T47D (cell line): Measurements from ENCODE around the gene NDUFA6.
"Not testable (repeated sequence)": the region's sequence is repeated elsewhere in the genome, so short reads cannot be mapped to it uniquely, and the experiment has no call there.

ENCODE experiments used
- DNase-seq, 2 experiments: peaks; one replicate each; pipeline versions ENCODE4 v3.0.0 to v3.0.0-alpha.2; 2011 to 2012; ENCODE audit warnings: low read depth in 1 of 2, low spot score in 1 of 2
- JUND ChIP-seq: IDR thresholded peaks from 2 replicates; pipeline ENCODE4 v1.6.1; 2012; ENCODE audit warnings: low read depth
- in situ Hi-C: cut with HindIII; loops from 2 replicates; pipeline ENCODE4 v1.10.0; 2016; ENCODE audit warnings: low sequenced_read_pairs, low pct_unique_long_range_greater_than_20kb

The NDUFA6 gene

DNA sequence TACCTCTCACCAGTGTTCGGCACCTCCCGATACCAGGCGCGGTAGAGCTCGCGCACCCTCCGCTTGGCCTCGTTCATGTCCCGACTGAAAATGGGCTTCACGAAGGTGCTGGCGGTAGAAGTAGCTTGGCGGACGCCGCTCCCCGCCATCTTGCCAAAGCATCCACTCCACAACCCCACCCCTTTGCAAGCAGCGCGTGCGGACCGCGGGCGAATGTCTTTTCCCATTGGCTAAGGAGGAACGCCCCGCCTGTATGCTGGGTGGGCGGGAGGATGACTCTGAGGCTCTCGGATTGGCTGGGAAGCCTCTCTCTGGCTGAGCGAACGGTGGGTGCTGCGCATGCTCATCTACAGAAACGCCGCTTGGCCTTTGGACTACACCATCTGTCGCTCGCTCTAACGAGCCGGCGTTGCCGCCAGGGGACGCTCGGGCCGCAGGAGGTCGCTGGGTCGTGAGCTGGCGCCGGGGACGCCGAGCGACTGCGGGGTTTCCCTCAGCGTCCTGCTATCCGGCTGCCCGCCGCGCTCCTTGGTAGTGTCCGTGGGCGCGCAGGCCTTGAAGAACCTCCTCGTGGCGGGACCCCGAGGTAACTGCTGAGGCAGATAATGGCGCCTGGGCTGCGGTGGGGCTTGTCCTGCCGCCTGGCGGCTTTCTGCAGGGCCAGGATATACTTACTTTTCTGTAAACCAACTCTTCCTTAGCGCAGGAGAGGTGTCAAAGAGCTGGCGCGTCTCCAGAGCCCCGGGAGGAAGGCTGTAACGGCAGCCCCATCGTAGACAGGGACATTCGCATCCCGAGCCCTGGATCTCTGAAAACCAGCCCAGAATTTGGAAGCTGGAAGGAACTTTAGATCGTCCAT is at the start of gene NDUFA6:
TSS of gene NDUFA6 (minus strand) at position 177 of the 859 bp plus-strand sequence. CDS start at position 149, 28 bp downstream.
- DNase-seq: peak; percentile 90 to 98
- no peak for TF ChIP-seq JUND
- in situ Hi-C loops: no loop called here

DNA sequence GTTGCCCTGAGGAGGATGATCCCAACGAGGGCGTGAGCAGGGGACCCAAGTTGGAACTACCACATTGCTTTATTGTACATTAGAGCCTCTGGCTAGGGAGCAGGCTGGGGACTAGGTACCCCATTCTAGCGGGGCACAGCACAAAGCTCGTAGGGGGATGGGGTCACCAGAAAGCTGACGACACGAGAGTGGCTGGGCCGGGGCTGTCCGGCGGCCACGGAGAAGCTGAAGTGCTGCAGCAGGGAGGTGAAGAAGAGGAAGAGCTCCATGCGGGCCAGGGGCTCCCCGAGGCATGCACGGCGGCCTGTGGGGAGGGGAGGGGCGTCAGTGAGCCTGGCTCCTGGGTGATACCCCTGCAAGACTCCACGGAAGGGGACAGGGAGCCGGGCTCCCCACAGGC is 49.6 kb upstream of the NDUFA6 start:
- in situ Hi-C loops: not testable (repeated sequence)

DNA sequence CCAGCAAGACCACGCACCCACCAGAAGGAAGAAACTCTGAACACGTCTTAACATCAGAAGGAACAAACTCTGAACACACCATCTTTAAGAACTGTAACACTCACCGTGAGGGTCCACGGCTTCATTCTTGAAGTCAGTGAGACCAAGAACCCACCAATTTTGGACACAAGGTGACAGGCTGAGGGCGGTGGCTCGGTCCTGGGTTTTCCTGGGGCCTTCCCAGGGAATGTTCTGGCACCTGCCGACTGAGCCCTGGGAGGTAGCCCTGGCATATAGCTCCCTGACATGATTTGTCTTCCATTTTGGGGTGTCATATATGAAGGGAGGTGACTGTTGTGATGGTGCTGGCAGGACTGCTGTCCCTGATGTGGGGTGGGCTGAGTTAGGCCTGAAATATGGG is 48.9 kb upstream of the NDUFA6 start:
- in situ Hi-C loops, DNase-seq: not testable (repeated sequence)

More for the DNA sequence above, 49.6 kb upstream of the NDUFA6 start:
- not testable (repeated sequence) for DNase-seq

DNA sequence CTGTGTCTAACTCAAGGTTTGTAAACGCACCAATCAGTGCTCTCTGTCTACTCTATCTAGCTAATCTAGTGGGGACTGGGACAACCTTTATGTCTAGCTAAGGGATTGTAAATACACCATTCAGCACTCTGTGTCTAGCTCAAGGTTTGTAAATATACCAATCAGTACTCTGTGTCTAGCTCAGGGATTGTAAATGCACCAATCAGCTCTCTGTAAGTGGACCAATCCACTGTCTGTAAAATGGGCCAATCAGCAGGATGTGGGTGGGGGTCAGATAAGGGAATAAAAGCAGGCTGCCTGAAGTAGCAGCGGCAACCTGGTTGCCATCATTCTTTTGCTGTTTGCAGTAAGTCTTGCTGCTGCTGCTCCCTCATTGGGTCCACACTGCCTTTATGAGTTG is 48.4 kb upstream of the NDUFA6 start:
- DNase-seq: no peak
- in situ Hi-C loops: no loop called here
- no peak for TF ChIP-seq JUND

DNA sequence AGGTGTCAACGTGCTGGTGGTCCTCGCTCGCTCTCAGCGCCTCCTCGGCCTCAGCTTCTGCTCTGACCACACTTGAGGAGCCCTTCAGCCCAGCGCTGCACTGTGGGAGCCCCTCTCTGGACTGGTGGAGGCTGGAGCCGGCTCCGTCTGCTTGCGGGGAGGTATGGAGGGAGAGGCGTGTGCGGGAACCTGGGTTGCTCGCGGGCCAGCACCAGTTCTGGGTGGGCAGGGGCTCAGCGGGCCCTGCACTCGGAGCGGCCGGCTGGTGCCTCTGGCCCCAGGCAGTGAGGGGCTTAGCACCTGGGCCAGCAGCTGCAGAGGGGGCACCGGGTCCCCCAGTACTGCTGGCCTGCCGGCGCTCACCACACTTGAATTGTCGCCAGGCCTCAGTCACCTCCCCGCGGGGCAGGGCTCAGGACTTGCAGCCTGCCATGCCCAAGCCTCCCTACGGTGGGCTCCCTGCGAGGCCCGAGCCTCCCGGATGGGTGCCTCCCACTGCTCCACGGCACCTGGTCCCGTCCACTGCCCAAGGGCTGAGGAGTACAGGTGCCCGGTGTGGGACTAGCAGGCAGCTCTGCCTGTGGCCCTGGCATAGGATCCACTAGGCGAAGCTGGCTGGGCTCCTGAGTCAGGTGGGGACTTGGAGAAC is 47.7 kb upstream of the NDUFA6 start:
- no peak for DNase-seq
- in situ Hi-C loops: no loop called here
- TF ChIP-seq JUND: no peak

DNA sequence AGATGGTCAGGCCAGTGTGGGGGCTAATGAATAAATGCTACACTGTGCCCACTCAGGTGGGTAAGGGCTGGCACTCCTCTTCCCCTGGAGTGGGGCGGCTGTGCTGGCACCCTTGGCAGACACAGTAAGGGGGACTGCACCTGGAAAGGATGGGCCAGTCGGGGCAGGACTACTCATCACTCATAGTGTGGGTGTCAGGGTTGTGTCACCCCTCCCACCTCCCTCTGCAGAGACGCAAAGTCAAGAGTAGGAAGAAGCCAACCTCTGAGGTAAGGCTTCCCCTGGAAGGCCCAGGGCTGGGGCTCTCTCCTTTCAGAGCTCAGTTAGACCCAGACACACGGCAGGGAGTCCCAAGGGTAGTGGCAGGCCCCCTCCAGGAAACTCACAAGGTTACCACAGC is 45.1 kb upstream of the NDUFA6 start:
- in situ Hi-C loops: not testable (repeated sequence)

DNA sequence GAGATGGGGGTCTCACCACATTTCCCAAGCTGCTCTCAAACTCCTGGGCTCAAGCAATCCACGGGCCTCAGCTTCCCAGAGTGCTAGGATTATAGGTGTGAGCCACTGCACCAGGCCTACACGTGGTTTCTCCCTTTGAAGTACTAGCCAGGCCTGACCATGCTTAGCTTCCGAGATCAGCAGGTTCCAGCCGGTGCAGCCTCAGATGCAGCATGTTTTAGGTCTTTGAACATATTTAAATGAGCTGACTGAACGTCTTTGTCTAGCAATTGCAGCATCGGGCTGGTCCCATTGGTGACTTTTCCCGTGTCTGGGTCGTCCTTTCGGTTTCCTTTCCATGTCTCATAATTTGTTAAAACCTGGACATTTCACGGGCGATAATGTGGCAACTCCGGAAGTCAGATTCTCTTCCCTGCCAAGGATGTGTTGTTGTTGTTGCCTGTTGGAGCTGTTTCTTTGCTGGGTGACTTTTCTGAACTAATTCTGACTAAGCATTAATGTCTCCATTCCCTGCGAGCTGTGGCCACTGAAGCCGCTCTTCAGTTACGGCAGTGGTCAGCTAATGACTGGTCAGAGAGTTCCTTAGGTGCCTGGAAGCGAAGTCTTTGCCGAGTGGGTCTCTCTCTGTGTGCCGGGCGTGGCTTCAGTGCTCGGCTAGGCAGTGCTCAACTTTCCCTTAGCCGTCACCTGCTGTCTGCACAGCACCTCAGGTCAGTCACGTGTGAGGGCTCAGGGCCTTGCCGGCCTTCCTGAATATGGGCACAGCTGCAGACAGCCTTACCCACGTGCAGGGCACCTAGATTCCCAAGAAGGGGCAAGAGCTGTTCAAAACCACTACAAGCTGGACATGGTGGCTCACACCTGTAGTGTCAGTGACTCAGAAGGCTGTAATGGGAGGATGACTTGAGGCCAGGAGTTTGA is 43.8 kb upstream of the NDUFA6 start:
- no peak for DNase-seq
- in situ Hi-C loops: no loop called here
- TF ChIP-seq JUND: no peak

More for the DNA sequence above, 45.1 kb upstream of the NDUFA6 start:
- not testable (repeated sequence) for DNase-seq

DNA sequence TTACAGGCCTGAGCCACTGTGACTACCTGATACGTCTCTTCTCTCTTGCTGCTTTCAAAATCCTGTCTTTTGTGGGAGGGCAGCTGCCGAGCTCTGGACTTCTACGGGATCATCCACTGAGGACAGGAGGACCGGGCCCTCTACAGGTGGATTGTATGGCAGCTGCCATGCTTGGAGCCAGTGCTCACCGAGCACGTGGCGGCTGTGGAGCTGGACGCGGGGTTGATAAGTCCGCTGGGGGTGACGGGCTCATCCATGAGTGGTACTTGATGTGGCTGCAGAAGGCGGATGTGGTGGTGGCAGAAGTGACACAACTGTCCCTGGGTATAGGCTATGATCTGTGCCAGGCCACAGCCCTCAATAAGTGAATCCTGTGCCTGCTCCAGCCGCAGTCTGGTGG is 41.9 kb upstream of the NDUFA6 start:
- in situ Hi-C loops: no loop called here
- no peak for TF ChIP-seq JUND
- no peak for DNase-seq

DNA sequence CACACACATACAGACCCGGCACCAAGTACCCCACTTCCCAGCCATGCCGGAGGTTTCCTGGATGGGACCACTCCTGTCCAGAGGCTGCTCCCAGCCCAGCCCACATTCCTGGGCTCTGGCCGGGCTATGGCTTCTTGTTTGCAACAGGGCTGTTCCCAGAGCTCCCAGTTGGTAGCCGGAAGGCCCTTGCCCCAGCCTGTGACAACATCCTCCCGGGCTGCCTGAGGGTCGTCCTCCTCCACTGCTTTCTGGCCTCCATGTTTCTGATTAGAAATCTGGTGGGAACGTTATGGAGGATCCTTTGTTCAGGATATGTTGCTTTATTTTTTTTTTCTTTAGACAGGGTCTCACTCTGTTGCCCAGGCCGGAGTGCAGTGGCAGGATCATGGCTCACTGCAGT is 41.0 kb upstream of the NDUFA6 start:
- DNase-seq: no peak
- no peak for TF ChIP-seq JUND
- in situ Hi-C loops: no loop called here

DNA sequence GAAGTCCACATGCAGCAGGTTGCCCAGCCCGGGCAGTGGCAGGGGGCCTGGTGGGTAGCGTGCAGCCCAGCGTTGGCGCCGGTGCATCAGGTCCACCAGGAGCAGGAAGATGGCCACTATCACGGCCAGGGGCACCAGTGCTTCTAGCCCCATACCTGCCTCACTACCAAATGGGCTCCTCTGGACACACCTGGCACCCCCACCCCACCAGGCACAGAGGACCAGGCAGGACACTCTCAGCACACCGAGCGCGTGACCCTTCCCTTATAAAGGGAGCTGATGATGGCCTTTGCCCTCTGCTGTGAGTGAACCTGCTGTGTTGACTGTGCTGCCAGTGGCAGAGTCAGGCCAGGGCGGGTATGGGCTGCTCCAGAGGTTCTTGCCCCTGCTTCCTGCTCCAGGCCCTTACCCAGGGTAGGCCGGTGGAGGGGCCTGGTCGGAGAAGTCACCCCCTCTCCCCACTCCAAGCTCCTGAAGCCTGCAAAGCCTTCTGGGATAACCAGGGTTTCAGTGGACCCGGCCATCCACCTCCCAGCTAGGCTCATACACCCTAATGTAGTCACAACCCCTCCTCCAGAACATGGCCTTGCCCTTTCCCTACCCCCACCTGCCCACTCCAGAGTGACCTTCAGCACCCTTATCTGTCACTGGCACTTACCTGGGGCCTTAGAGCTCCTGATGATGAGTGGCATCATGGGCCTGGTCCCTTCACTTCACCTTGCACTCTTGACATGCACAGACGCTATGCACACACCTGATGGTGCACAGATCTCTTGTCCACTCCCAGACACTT is 40.3 kb upstream of the NDUFA6 start, which contains the start of gene CYP2D6:
TSS of gene CYP2D6 (minus strand) at position 172 of the 793 bp plus-strand sequence. CDS start at position 153, 19 bp downstream.
- in situ Hi-C loops, DNase-seq: not testable (repeated sequence)

DNA sequence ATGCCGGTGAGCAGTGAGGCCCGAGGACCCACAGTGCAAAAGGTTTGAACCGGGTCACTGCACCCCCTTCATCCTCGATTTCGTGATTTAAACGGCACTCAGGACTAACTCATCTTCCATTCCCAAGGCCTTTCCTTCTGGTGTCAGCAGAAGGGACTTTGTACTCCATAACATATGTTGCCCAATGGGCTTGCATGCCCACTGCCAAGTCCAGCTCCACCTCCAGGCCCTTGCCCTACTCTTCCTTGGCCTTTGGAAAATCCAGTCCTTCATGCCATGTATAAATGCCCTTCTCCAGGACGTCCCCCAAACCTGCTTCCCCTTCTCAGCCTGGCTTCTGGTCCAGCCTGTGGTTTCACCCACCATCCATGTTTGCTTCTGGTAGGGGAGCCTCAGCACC is 39.6 kb upstream of the NDUFA6 start:
- DNase-seq, in situ Hi-C loops: not testable (repeated sequence)

DNA sequence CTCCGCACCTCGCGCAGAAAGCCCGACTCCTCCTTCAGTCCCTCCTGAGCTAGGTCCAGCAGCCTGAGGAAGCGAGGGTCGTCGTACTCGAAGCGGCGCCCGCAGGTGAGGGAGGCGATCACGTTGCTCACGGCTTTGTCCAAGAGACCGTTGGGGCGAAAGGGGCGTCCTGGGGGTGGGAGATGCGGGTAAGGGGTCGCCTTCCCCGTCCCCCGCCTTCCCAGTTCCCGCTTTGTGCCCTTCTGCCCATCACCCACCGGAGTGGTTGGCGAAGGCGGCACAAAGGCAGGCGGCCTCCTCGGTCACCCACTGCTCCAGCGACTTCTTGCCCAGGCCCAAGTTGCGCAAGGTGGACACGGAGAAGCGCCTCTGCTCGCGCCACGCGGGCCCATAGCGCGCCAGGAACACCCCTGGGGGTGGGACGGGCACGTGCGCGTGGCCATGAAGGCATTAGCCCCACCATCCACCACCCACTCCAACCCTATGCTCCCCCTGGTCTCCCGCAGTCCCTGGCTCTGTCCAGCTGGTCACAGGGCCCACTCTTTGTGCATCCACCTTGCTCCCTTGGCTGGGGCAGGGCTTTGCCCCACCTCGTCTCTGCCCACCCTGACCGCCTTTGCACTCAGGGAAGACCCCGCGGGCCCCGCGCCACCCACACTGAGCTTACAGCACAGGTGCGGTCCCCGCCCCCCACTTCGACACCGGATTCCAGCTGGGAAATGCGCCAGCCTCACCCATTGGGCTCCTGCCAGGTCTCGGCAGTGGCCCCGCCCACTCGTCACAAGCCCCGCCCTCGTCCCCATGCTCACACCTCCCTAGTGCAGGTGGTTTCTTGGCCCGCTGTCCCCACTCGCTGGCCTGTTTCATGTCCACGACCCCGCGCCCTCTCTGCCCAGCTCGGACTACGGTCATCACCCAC is 38.5 kb upstream of the NDUFA6 start:
- in situ Hi-C loops: not testable (repeated sequence)
- peak in 1 of 2 experiments; percentile 30 for DNase-seq

DNA sequence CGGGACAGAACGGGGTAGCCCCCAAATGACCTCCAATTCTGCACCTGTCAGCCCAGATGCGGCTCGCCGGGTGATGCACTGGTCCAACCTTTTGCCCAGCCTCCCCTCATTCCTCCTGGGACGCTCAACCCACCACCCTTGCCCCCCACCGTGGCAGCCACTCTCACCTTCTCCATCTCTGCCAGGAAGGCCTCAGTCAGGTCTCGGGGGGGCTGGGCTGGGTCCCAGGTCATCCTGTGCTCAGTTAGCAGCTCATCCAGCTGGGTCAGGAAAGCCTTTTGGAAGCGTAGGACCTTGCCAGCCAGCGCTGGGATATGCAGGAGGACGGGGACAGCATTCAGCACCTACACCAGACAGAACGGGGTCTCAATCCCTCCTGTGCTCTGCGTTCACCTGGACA is 37.4 kb upstream of the NDUFA6 start:
- DNase-seq, in situ Hi-C loops: not testable (repeated sequence)
